Ascending aorta (tissue), 2 donors: ENCODE results near the gene ZNF786. TPM values are rescaled to one million over a fixed set of nuclear protein-coding genes. Genes with fewer than 3 reads are reported as not detected.
"Not testable (repeated sequence)": the region's sequence is repeated elsewhere in the genome, so short reads cannot be mapped to it uniquely, and the experiment has no call there.

ENCODE experiments used
- DNase-seq, 2 donors: peaks; one replicate each; pipeline ENCODE4 v3.0.0-alpha.2; 2019; ENCODE audit warnings: low spot score in 2 of 2
- H3K27ac ChIP-seq, 2 donors: fragments of 200-600 bp; sonication (generic); one replicate each; pipeline ENCODE4 v1.5.1; 2016 to 2017; ENCODE audit warnings: mild to moderate bottlenecking in 1 of 2
- H3K27me3 ChIP-seq: fragments of 200-600 bp; sonication (generic); one replicate; pipeline ENCODE4 v1.5.1; 2017
- H3K36me3 ChIP-seq, 2 donors: fragments of 200-600 bp; sonication (generic); one replicate each; pipeline ENCODE4 v1.5.1; 2016
- H3K4me1 ChIP-seq, 2 donors: fragments of 200-600 bp; sonication (generic); one replicate each; pipeline ENCODE4 v1.5.1; 2016 to 2017; ENCODE audit warnings: mild to moderate bottlenecking in 1 of 2
- H3K4me3 ChIP-seq, 2 donors: fragments of 200-600 bp; sonication (generic); one replicate each; pipeline ENCODE4 v1.5.1; 2016 to 2017; ENCODE audit warnings: mild to moderate bottlenecking in 1 of 2
- H3K9me3 ChIP-seq, 2 donors: fragments of 200-600 bp; sonication (generic); one replicate each; pipeline ENCODE4 v1.5.1; 2016
- CTCF ChIP-seq, 3 experiments: fragments of 200-600 bp in 2 of 3; fragments of 450-650 bp in 1 of 3; sonication (generic) in 2 of 3; IDR thresholded peaks; one replicate each; pipeline ENCODE4 v1.5.1; 2016 to 2019; ENCODE audit warnings: antibody characterized with exemption in 3 of 3, mild to moderate bottlenecking in 1 of 3, moderate library complexity in 1 of 3
- intact Hi-C: fragments of 100-400 bp; cut with DNase I; formaldehyde crosslinking; loops from one replicate; pipeline ENCODE4 v1.15.1; 2023
- total RNA-seq: library from RNA; depleted of rRNA; stranded (reverse); fragments of >200 nt; gene quantifications from one replicate; pipeline ENCODE4 v1.1.0, GENCODE V29; 2016

ZNF786 gene
- total RNA-seq, 1 donor from 2014 or later, result 8.4 TPM

- intact Hi-C loops, result no loop called here
- no peak for DNase-seq
- Histone ChIP-seq H3K27me3 (no peaks in the 10 kb centered on the region), H3K9me3 (no peaks in the 10 kb centered on the region), H3K36me3 (peaks cover 28 to 30% of the 10 kb centered on the region in 2 donors), H3K4me1 (no peaks in the 10 kb centered on the region), H3K27ac (no peak overlapping the region), H3K4me3 (no peak overlapping the region)
- TF ChIP-seq CTCF (IDR thresholded peaks at IDR 0.05), result no peak
These were observed 19.3 kb downstream of the ZNF786 start for GRCh38 chr7:149071182-149071635.

GRCh38 chr7:149070372-149071125, 20.0 kb downstream of the ZNF786 start:
- Histone ChIP-seq H3K27ac (no peak overlapping the region), H3K4me3 (no peak overlapping the region), H3K9me3 (no peaks in the 10 kb centered on the region), H3K4me1 (no peaks in the 10 kb centered on the region), H3K36me3 (peaks cover 28 to 30% of the 10 kb centered on the region in 2 donors), H3K27me3 (no peaks in the 10 kb centered on the region)
- TF ChIP-seq CTCF (IDR thresholded peaks at IDR 0.05), result no peak
- intact Hi-C loops, result no loop called here
- no peak for DNase-seq

DNA sequence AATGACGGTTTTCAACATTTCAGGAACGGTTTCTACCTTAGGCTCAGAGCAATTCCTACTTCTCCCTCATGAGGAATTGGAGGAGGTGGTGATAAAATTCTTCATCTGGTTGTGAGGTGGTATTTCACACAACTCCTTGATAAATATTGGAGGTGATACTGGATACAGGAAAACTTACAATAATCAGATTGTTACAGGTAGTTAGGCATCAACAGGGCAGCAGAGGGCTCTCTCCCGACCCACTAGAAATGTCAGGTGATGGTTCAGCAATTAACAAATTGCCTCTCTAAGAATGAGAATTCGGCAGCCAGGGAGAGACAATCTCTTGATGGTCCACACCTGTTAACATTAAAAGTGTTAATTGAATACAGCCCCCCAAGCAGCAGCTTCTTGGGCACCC, 22.6 kb downstream of the ZNF786 start:
- Histone ChIP-seq H3K9me3 (no peaks in the 10 kb centered on the region), H3K27ac (no peak overlapping the region), H3K4me3 (no peak overlapping the region), H3K4me1 (no peaks in the 10 kb centered on the region), H3K27me3 (no peaks in the 10 kb centered on the region), H3K36me3 (peaks cover 24 to 29% of the 10 kb centered on the region in 2 donors)
- intact Hi-C loops, result loop anchor here (10.0 kb wide), 1 partner anchor 183 kb away; the partner anchor contains the start of gene EZH2
- no peak for TF ChIP-seq CTCF (IDR thresholded peaks at IDR 0.05)
- no peak for DNase-seq

DNA sequence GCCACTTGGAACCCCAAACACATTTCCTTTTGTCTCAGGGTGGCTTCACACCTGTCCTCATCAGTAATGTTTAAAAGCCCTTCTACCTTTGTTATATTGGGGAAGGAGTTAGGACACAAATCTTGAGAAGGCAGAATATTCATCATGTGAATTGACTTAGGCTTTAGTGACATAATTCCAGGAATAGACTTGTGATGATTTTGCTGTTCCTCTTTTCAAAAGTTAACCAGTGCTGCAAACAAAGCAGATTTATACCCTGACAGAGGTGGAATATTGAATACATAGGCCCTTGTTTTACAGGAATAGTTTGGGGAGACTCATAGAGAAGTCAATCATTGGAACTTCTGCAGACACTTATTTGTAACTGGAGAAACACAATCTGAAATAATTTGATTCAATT, 27.0 kb downstream of the ZNF786 start:
- intact Hi-C loops, result loop anchor here (10.0 kb wide), 1 partner anchor 179 kb away; the partner anchor contains the start of gene EZH2
- TF ChIP-seq CTCF (IDR thresholded peaks at IDR 0.05), result no peak
- Histone ChIP-seq H3K36me3 (no peaks in the 10 kb centered on the region), H3K4me1 (no peaks in the 10 kb centered on the region), H3K27ac (no peak overlapping the region), H3K9me3 (no peaks in the 10 kb centered on the region), H3K4me3 (no peak overlapping the region), H3K27me3 (no peaks in the 10 kb centered on the region)
- DNase-seq, result no peak

- H3K9me3 ChIP-seq, H3K4me1 ChIP-seq, H3K36me3 ChIP-seq, H3K27ac ChIP-seq, H3K27me3 ChIP-seq, H3K4me3 ChIP-seq, DNase-seq: not testable (repeated sequence)
- intact Hi-C loops, result loop anchor here (10.0 kb wide), 1 partner anchor 178 kb away; the partner anchor contains the start of gene EZH2
These were observed 28.2 kb downstream of the ZNF786 start for GRCh38 chr7:149062217-149062899.

GRCh38 chr7:149060156-149060555, 30.4 kb downstream of the ZNF786 start:
- H3K27ac ChIP-seq, result no peak overlapping the region
- TF ChIP-seq CTCF (IDR thresholded peaks at IDR 0.05), result no peak
- intact Hi-C loops, result loop anchor here (10.0 kb wide), 1 partner anchor 175 kb away; the partner anchor contains the start of gene EZH2

More at GRCh38 chr7:149060156-149060555, 30.4 kb downstream of the ZNF786 start:
- Histone ChIP-seq H3K4me1 (no peaks in the 10 kb centered on the region), H3K4me3 (no peak overlapping the region), H3K27me3 (no peaks in the 10 kb centered on the region), H3K9me3 (no peaks in the 10 kb centered on the region), H3K36me3 (no peaks in the 10 kb centered on the region)
- no peak for DNase-seq
